ENCODE measurements around the gene PRR12. TPM values are rescaled to one million over a fixed set of nuclear protein-coding genes. Genes with fewer than 3 reads are reported as not detected.

Gene PRR12
- total RNA-seq, 1 donor from 2014 or later, result 7.8 TPM

- DNase-seq (ENCODE audit: low read depth), result no peak
- no peak overlapping the region for H3K4me3 ChIP-seq (ENCODE audit: low read depth, low read length)
- TF ChIP-seq CTCF (conservative IDR thresholded peaks at IDR 0.05; ENCODE audit: low read depth, low read length), result peak; percentile 30
These were observed 19.8 kb upstream of the PRR12 start for GRCh38 chr19:49570997-49571676.

- no peak for TF ChIP-seq CTCF (conservative IDR thresholded peaks at IDR 0.05; ENCODE audit: low read depth, low read length)
- DNase-seq (ENCODE audit: low read depth), result no peak
- H3K4me3 ChIP-seq (ENCODE audit: low read depth, low read length), result no peak overlapping the region
These were observed 18.0 kb upstream of the PRR12 start for GRCh38 chr19:49573009-49573408.

GRCh38 chr19:49573425-49573824 lies 17.6 kb upstream of the PRR12 start:
- H3K4me3 ChIP-seq (ENCODE audit: low read depth, low read length), result no peak overlapping the region
- DNase-seq (ENCODE audit: low read depth), result no peak
- TF ChIP-seq CTCF (conservative IDR thresholded peaks at IDR 0.05; ENCODE audit: low read depth, low read length), result no peak

- no peak overlapping the region for H3K4me3 ChIP-seq (ENCODE audit: low read depth, low read length)
- no peak for DNase-seq (ENCODE audit: low read depth)
- no peak for TF ChIP-seq CTCF (conservative IDR thresholded peaks at IDR 0.05; ENCODE audit: low read depth, low read length)
These were observed 16.7 kb upstream of the PRR12 start for GRCh38 chr19:49574206-49574755.

GRCh38 chr19:49579193-49579592 lies 11.8 kb upstream of the PRR12 start:
- no peak for TF ChIP-seq CTCF (conservative IDR thresholded peaks at IDR 0.05; ENCODE audit: low read depth, low read length)
- no peak for DNase-seq (ENCODE audit: low read depth)
- H3K4me3 ChIP-seq (ENCODE audit: low read depth, low read length), result peak overlapping the region; percentile 91

GRCh38 chr19:49579947-49580263 lies 11.1 kb upstream of the PRR12 start:
- H3K4me3 ChIP-seq (ENCODE audit: low read depth, low read length), result peak overlapping the region; percentile 91
- DNase-seq (ENCODE audit: low read depth), result no peak
- no peak for TF ChIP-seq CTCF (conservative IDR thresholded peaks at IDR 0.05; ENCODE audit: low read depth, low read length)

Measured in epithelial cell of proximal tubule (primary cell).